GM10248 (cell line): ENCODE data around the gene ZSWIM3.

Experiments
- CTCF ChIA-PET: fragments of 300-600 bp; sonication (Branson Sonifier 250); formaldehyde crosslinking; extraction: SDS; loops from one replicate; lab custom pipeline; 2021; ENCODE audit warnings: antibody characterized with exemption; lab: Yijun Ruan, JAX
- POLR2A ChIA-PET: fragments of 350-650 bp; sonication (Branson Sonifier 250); formaldehyde crosslinking; extraction: SDS; loops from one replicate; lab custom pipeline; 2020; ENCODE audit warnings: antibody characterized with exemption; lab: Yijun Ruan, JAX
- DNase-seq: peaks from one replicate; pipeline ENCODE4 v3.0.0; 2012; ENCODE audit errors: extremely low spot score
- CTCF ChIP-seq: IDR thresholded peaks from 2 replicates; pipeline ENCODE4 v1.5.1; 2012; ENCODE audit warnings: mild to moderate bottlenecking, low read depth; ENCODE audit errors: extremely low read depth, missing control alignments, control extremely low read depth

ZSWIM3 gene

GRCh38 chr20:45886590-45887345 lies 29.4 kb downstream of the ZSWIM3 start:
- CTCF ChIA-PET = no interaction called here
- no peak for DNase-seq
- POLR2A ChIA-PET = no interaction called here
- no peak for TF ChIP-seq CTCF

GRCh38 chr20:45887346-45887715 lies 29.9 kb downstream of the ZSWIM3 start, which contains the start of gene SPATA25:
SPATA25 (minus strand) TSS chr20:45887622; CDS start chr20:45887590, 32 bp downstream.
- DNase-seq = no peak
- no peak for TF ChIP-seq CTCF
- ChIA-PET POLR2A (no interaction called here), CTCF (no interaction called here)

- ChIA-PET CTCF (interaction anchor here (1.1 to 2.9 kb wide), 4 partner anchors 7 to 460 kb away, joined by 3 to 19 read pairs (median 6); partner anchors contain the start of gene ZSWIM1), POLR2A (no interaction called here)
- no peak for TF ChIP-seq CTCF
- DNase-seq = no peak
Observed at GRCh38 chr20:45888681-45889080, 31.3 kb downstream of the ZSWIM3 start.

- CTCF ChIA-PET = interaction anchor here (0.6 to 2.9 kb wide), 22 partner anchors 9 to 459 kb away, joined by 3 to 19 read pairs (median 4); partner anchors contain the start of gene ZSWIM1
- POLR2A ChIA-PET = interaction anchor here (0.5 to 1.6 kb wide), 5 partner anchors 9 to 1474 kb away, joined by 3 to 6 read pairs (median 4); partner anchors contain the start of genes PLTP and ZSWIM1
- peak; percentile 43 for TF ChIP-seq CTCF
- DNase-seq = peak; percentile 66
Observed at GRCh38 chr20:45890077-45890984, 32.9 kb downstream of the ZSWIM3 start.

- DNase-seq = peak; percentile 98
- no peak for TF ChIP-seq CTCF
- ChIA-PET CTCF (interaction anchor here (0.9 to 2.9 kb wide), 17 partner anchors 8 to 289 kb away, joined by 3 to 19 read pairs (median 5); partner anchors contain the start of gene ZSWIM1), POLR2A (interaction anchor here (0.5 to 2.3 kb wide), 4 partner anchors 9 to 77 kb away, joined by 3 to 7 read pairs (median 4); no protein-coding TSS in a partner anchor)
Observed at GRCh38 chr20:45890985-45891983, 33.9 kb downstream of the ZSWIM3 start, which contains the start of the genes CTSA and NEURL2. CTSA (plus strand) TSS chr20:45891335; CDS start chr20:45891569, 234 bp downstream. NEURL2 (minus strand) TSS chr20:45891208; CDS start chr20:45890991, 217 bp downstream.
